ENCODE data around the gene NUDT5.
"Not testable (repeated sequence)": the region's sequence is repeated elsewhere in the genome, so short reads cannot be mapped to it uniquely, and the experiment has no call there.

NUDT5 gene

DNA sequence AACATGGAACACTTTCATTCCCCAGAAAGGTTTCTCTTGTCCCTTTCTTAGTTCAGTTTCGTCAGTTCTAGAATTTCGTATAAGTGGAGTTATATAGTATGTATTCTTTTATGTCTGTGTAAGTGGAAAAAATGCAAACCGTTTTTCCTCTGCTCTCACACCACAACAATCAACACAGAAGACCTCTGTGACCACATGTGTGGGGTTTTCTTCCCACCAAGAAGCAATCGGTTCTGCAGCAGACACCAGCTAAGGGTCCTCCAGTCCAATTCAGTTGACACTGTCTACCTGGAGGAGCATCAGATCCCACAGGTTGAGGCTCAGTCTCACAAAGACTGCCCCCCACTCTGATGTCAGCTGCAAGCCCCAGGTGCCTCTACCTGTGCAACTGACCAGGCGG, 6.5 kb upstream of the NUDT5 start:
- no peak for DNase-seq

DNA sequence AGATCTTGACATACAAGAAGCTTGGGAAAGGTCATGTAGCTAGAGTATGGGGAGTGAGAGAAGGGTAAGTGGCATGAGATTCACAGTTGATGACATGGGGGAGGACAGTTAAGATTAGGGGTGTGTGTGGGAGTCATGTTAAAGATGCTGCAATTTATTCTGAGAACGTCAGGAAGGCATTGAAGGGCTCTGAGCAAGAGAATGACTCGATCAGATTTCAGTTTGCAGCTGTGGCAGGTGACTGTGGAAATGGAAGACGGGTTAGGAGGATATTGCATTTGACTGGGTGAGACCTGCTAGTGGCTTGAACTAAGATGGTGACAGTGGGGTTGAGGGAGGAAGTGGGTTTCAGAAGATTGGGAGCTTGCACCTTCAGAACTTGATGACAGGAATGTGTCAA, 5.9 kb upstream of the NUDT5 start:
- no peak for DNase-seq

DNA sequence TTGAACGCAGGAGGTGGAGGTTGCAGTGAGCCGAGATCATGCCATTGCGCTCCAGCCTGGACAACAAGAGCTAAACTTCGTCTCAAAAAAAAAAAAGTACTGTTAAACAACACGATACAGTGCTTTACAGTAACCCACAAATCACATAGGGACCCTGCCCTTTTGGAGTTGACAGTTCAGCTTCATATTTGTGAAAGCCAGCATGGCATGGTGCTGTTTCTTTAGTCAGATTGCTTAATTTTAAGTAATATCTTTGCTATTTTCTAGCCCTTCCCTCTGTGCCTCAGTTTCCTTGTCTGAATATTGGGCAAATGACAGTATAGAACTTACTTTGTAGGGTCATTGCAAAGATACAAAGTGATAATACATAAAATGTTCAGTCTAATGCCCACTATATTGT, 5.2 kb upstream of the NUDT5 start:
- DNase-seq: no peak

DNA sequence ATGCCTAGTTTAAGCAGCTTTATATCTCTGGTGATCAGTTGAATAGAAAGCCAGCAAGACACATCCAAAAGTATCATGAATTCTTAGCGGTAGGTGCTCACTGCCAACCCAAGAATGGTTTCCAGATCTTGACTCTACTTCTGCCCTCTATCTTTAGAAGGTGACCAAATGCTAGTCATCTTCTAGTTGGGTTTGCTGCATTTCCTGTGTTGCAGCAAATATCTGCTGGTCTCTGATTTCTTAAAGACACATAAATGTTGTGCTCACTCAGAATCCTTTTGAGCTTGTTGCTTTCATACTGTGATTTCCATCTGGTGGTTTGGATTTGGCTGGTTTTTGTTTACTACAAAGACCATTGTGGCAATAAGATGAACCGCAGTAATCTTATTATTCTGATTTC, 2.5 kb upstream of the NUDT5 start:
- DNase-seq: no peak

DNA sequence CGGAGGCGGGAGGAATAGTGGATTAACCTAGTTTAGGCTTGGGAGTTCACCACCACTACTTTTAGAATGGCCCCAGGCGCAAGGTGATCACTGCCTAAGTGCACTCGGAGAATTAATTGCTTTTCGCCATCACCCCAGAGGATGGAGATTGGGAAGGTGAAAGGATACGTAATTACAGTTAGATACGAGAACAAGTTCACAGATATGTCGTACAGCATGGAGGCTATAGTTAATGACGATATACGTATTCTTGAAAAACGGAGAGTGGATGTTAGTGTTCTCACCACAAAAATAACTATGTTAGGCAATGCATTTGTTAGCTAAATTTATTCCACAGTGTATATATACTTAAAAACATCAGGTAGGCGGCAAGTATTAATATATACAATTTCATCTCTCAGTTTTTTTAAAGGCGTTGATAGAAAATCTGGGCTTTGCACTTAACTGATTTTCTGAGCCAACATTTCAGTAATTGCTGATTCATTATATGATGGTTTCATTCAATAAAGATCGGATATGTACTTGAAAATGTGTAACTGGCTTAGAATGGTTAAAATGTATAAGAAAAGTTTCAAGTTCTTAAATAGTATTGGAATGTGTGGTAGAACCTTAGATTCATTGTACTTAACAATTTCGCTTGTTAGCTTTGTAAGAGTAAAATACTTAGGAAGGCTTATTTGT, 980 bp upstream of the NUDT5 start:
- DNase-seq: no peak

DNA sequence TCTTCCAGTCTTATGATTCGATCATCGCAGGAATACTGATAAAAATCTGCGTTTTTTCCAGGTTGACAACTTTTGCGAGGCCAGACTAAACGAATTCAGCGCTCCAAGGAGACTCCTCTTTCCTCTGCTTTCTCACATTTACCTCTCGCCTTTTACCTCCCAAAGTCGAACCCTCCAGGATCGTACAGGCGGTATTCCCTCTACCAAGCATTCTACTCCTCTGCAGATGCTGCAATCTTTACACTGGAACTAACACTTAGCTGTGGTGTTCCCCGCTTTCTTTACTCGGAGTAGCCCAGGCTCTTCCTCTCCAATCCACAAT, 449 bp downstream of the NUDT5 start:
- peak; percentile 73 for DNase-seq

DNA sequence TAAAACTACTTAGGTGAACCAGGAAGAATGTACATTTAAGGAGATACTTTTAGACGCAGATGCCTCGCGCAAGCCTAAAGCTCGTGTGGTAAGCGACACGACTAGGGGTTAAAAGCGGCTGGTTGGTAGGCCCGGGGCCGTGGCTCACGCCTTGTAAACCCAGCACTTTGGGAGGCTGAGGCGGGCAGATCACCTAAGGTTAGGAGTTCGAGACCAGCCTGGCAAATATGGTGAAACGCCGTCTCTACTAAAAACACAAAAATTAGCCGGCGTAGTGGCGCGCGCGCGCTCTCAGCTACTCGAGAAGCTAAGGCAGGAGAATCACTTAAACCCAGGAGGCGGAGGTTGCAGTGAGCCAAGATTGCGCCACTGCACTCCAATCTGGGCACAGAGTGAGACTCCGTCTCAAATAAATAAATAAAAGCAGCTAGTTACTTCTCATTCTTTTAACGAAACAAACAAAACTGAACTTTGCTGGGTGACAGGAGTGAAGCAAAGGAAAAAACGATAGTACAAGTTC, 879 bp downstream of the NUDT5 start:
- DNase-seq: peak; percentile 63

DNA sequence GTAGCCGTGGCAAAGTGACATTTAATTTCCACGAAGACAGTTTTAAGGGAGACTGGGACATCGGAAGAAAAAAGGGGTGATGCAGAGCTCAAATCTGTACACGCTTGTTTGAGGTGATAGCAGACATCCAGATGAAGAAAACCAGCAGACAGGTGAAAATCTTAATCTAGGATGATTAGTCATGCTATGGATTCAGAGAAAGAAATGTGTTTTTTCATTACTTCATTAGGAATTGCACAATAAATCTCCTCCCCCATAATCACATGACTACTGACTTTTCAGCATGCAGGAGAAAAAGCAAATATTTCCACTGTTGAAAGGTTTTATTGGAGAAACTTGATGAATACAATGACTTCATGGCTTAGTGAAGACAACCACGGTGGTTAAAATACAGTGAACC, 2.5 kb downstream of the NUDT5 start:
- DNase-seq: no peak

DNA sequence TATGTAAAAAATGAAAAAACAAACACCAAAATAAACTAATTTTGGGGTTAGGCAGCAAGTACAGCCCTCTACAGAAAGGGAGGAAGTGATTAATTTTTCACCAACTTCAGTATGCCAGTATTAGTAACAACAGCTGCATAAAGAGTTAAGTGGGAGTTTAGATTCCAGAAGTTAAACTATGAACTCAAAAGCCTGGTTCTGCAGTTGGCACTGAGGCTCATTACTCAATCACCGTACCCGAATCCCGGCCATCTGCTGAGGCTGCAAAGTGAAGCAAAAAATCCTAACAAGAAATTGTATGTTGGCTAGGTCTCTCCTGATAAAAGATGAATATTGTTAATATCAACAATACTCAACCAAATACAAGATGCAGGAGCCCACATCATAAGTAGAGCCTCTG, 4.0 kb downstream of the NUDT5 start:
- no peak for DNase-seq

DNA sequence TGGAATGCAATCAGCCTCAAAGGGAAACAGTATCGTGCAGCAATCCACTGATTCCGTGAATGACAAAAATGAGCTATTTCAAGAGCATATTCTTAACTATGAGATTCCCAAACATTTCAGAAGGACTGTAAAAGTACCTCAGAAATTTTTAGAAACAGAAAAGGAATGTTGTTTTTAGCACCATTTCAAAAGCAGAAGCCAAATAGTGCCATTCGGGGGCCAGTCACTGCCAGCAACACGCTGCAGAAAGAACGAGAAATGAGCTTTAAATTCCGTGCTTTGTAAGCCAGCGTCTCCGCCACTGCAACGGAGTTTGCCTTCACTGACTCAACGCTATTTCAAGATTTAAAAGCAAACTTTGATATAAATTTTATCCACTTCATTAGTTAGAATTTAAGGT, 6.3 kb downstream of the NUDT5 start:
- no peak for DNase-seq

DNA sequence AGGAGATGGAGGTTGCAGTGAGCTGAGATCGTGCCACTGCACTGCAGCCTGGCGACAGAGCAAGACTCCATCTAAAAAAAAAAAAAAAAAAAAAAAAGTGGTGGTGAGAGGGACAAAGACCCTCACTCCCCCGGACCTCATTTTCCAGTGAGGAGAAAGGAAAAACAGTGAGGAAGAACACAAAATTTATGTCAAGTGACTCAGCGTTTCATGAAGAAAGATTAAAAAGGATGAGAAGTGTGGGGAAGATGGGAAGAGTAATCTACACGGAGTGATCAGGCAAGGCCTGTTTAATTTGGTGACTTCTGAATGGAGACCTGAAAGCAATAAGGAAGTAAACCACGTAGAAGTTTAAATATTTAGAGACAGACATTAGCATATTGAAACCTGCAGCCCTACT, 7.0 kb downstream of the NUDT5 start:
- no peak for DNase-seq

DNA sequence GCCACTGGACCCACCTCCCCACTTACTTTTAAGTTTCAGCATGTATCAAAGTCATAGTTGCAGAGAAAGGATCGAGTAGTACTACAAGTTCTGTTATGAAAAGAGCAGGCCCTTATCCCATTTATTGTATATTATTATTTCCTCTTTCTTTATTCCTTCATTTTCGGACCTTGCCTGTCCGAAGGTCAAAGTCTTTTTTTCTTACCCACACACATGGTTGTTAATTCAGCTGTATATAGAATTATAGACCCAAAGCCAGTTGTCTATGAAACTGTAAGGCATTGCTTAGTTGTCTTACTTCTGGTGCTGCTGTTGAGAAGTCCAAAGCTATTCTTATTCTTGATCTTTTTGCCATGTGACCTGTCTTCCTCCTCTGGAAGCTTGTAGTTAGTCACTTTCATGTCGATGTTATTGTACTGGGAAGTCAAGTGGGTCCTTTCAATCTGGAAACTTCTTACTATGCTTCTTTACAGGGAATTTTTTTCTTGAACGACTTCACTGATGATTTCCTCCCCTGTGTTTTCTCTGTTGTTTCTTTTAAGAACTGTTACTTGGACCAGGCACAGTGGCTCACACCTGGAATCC, 8.3 kb downstream of the NUDT5 start:
- DNase-seq: no peak

DNA sequence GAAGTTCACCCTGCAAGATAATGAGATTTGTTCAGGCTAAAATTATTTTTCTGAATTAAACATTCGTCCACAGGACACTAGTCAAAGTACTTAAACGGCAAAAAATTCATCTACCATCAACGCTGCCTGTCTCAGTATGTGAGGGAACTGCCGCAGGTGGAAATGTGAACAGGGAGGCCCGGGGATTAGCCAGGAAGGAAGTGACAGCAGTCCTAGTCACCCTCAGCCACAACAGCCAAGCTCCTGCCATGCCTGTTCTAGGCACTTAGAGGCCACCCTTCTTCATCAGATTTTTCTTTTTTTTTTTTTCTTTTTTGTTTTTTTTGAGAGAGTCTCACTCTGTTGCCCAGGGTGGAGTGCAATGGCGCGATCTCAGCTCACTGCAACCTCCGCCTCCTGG, 9.4 kb downstream of the NUDT5 start:
- DNase-seq: no peak

DNA sequence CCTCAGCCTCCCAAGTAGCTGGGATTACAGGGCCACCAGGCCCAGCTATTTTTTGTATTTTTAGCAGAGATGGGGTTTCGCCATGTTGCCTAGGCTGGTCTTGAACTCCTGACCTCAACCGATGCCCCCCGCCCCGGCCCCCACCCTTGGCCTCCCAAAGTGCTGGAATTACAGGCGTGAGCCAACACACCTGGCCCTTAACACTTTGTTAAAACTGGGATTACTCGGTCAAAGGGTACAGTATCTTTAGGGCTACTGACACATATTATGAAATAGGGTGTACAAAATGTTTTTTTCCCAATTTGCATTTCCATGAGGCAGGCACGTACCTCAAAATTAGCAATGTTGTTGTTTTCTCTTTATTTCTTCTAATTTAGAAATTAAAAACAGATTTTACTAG, 11.5 kb downstream of the NUDT5 start:
- DNase-seq: no peak

DNA sequence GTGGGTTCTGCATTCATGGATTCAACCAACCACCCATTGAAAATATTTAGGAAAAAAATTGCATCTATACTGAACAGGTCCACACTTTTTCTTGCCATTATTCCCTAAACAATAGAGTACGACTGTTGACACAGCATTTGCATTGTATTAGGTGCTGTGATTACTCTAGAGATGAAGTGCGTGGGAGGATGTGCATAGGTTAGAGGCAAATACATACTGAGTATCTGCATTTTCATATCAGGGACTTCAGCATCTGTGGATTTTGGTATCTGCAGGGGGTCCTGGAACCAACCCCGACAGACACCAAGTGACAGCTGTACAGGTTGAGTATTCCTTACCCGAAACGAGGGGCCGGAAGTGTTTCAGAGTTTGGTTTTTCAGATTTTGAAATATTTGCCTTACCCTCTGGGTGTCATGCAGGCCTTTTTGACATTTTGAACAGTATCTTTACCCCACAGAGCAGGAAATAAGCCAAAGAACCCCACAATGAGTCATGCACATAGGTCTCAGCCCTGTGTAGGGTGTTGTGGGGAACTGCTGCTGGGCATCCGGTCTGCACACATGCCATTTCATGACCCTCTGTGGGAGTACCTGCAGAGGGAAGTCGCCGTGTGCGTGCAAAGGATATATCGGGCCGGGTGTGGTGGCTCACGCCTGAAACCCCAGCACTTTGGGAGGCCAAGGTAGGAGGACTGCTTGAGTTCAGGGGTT, 14.5 kb downstream of the NUDT5 start:
- no peak for DNase-seq

DNA sequence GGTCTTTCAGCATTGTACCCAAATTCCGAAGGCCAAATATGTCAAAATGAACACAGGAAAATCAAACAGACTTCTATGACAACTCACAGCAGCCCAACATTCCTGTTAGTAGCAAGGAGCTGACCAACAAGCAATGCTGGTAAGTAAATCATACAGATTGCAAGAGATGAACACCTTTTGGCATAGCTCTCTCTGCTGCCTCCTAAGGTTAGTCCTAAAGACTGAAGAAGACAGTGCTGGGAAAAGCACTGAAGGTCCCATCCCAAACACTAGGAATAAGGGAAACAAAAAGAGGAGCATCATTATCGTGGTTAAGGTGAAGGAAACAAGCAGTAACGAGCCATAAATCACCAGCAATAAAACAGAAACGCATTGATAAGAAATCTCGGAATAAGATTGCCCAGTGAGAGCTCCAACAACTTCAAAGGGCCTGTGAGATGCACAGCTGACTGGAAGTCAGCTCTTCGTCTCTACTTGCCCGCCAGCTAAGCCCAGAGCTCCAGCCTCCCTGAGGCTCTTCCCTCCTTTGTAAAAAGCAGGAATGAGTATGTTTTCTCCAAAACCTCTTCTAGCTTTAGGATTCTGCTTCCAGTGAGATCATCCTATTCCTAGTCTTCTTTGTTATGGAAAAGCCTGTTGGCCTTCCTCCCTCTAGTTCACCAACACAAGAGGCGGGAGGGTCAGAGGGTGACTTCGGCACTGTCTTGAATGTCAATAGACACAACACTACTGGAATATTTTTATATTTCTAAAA, 15.3 kb downstream of the NUDT5 start:
- no peak for DNase-seq

DNA sequence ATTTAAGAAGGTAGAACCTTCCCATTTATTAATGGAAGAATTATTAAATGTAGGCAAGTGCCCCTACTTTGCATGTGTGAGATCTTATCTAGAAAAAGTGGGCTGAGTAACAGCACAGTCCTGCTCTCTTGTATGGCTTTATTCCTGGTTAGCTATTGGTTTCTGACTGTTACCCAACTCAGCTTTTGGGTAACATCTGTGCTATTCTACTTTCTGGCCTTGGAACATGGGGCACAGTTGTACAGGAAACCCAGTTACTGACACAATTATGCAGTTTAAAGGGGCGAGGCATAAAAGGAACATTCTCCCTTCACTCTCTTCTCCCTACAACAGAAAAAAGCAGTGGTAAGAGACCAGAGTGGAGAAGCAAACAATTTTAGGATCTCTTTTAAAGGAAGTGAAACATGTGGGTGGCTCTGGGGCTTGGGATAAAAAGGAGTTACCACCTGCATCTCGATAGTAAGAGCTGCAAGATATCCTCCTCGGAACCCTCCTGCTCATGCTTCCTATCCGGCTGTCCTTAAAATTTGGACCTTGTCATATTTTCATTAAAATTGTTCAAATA, 16.0 kb downstream of the NUDT5 start:
- DNase-seq: no peak

DNA sequence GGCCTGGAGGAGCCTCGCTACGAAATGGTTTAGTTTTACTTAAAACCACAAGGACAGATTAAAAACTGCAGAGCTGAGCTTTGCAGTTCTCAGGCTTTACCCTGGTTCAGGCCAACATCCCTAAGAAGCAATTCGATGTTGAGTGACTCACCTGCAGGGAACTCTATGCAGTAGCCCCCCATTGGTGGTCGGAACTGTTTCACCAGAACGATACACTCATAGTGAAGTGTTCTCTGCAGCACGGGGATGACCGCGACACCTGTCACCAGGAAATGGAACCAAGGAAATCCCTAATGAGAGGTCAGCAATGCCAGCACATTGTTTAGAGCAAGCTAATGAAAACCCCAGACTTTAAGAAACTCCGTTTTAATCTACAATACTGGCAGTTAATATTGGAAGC, 18.0 kb downstream of the NUDT5 start:
- no peak for DNase-seq

DNA sequence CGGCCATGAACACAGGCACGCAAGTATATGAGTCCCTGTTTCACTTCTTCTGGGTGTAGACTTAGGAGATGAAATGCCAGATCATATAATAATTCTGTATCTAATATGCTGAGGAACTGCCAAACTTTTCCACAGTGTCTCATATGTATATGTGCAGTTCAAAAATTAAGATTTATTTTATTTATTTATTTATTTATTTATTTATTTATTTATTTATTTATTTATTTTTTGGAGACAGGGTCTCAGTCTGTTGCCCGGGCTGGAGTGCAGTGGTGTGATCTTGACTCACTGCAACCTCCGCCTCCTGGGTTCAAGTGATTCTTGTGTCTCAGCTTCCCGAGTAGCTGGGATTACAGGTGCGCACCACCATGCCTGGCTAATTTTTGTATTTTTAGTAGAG, 24.2 kb downstream of the NUDT5 start:
- DNase-seq: not testable (repeated sequence)

DNA sequence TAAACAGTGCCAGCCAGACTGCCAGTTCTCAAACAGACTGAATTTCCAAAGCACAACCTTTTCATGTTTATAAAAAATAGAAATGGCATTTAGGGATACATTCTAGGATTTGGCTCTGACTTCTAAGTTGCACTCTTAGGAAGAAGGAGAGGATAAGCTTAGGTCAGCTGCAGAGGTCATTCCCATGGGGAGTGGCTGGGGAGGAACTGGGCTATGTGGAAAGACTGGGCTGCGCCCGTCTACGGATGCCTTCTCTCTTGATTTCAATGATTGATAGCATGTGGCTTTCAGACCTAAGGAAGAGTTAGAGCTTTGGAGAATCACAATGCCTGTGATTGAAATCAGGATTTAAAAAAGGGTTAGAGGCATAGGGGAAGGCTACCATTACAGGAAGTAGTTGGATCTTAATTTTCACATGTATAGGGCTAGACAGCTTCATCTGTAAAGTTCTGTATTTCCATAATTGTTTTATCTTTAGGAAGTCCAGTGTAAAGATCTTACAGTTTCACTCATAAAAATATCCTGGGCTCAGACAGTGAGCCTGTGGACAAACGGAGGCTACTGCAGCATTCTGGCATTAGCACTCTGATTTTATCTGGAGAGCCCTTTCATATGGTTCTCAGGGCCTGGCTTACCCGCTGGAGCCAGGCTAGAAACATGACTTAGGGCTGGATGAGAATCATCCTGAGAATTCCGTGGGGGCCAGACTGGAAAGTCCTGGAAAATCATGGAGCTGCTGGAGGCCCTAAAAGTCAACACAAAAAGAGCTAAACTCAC, 29.5 kb downstream of the NUDT5 start:
- no peak for DNase-seq

DNA sequence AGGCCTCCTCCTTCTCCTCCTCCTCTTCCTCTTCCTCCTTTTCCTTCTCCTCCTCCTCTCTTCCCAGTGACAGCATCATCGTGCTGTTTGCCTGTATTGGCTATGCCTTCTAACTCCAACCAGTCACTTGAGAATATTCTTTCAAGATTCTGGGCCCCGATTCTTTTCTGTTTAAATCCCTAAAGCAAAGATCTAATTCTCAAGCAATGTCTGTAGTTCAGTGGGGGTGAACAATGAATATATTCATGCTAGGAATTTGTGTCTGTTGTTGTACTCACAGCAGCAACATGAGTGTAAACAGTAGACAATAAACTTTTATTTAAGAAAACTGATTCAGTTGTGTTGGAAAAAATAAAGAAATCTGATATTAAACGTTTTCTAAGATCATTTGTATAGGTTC, 30.7 kb downstream of the NUDT5 start:
- no peak for DNase-seq

DNA sequence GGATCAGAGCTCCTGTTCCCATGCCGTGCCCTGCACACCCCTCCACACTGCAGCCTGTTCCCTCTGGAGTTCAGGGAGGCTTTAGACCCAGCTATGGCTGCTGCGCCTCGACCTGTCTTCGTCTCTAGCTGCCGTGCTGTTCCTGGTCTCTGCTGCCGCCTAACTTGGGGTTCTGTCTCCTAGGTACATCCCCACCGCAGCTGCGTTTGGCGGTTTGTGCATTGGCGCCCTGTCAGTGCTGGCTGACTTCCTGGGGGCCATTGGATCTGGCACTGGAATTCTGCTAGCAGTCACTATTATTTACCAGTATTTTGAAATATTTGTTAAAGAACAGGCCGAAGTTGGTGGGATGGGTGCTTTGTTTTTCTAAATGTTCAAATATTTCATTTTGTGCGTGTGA, 31.6 kb downstream of the NUDT5 start:
- DNase-seq: no peak

DNA sequence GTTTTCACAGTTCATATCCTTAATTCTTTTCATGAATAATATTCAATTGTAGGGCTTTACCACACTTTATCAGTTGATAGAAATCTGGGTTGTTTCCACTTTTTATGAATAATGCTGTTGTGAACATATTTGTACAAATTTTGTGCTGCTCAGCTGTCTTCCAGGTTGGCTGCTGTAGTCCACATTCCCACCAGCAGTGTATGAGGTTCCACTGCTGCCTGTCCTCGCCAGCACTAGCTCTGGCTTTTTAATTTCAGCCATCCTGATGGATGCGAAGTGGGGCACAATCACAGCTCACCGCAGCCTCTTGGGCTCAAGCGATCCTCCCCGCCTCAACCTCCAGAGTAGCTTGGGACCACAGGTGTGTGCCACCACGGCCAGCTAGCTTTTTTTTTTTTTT, 32.8 kb downstream of the NUDT5 start:
- DNase-seq: no peak
